Suprapubic skin (tissue), 3 donors: ENCODE data around the gene WAC.

Experiments
- EP300 ChIP-seq: sonication (generic); formaldehyde crosslinking; IDR thresholded peaks from one replicate; pipeline ENCODE4 v1.6.1; 2017; ENCODE audit warnings: antibody characterized with exemption
- POLR2A ChIP-seq, 2 donors: fragments of 450-650 bp; IDR thresholded peaks; one replicate each; pipeline ENCODE4 v1.6.1; 2017; ENCODE audit warnings: antibody characterized with exemption in 2 of 2, mild to moderate bottlenecking in 2 of 2, moderate library complexity in 2 of 2
- TF ChIP-seq, protein P1 (sequence below), 2 donors: fragments of 200-600 bp in 1 of 2; fragments of 450-650 bp in 1 of 2; sonication (generic) in 1 of 2; IDR thresholded peaks; one replicate each; pipeline ENCODE4 v1.5.1; 2016 to 2019; ENCODE audit warnings: antibody characterized with exemption in 2 of 2, mild to moderate bottlenecking in 1 of 2, moderate library complexity in 1 of 2

DNA sequence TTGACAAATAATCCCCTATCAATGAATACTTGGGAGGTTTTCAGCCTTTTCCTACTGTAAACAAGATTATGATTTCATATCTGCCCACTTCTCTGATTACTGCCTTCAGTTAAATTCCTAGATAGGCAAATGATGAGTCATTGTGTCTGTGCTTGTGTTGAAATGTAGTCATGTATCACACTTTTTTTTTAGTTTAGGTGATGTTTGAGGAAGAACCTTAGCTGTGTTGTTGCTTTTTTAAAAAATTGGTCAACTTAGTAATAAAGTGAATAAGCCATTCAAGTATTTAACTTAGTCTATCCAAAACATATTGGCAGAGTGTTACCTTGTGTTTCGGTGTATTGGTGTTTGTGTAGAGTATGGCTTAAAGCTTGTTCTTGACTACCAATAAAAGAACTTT is 60.0 kb downstream of the WAC start:
- TF ChIP-seq POLR2A (IDR thresholded peaks at IDR 0.05) (no peak), EP300 (no peak)
- TF ChIP-seq, protein P1, sequence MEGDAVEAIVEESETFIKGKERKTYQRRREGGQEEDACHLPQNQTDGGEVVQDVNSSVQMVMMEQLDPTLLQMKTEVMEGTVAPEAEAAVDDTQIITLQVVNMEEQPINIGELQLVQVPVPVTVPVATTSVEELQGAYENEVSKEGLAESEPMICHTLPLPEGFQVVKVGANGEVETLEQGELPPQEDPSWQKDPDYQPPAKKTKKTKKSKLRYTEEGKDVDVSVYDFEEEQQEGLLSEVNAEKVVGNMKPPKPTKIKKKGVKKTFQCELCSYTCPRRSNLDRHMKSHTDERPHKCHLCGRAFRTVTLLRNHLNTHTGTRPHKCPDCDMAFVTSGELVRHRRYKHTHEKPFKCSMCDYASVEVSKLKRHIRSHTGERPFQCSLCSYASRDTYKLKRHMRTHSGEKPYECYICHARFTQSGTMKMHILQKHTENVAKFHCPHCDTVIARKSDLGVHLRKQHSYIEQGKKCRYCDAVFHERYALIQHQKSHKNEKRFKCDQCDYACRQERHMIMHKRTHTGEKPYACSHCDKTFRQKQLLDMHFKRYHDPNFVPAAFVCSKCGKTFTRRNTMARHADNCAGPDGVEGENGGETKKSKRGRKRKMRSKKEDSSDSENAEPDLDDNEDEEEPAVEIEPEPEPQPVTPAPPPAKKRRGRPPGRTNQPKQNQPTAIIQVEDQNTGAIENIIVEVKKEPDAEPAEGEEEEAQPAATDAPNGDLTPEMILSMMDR (IDR thresholded peaks at IDR 0.05), result no peak
